Measurements from ENCODE around the gene ORAI1. TPM values are rescaled to one million over a fixed set of nuclear protein-coding genes. Genes with fewer than 3 reads are reported as not detected.

ORAI1 gene
- total and polyA plus RNA-seq, 2 of the 13 experiments (the other 11 are each of a cell fraction or from before 2014, with no cell fraction given), result 9.2 to 17.2 TPM

- peak; percentile 77; the same call in 1 of the 2 replicates for TF ChIP-seq PRDM15 (CRISPR knock-in tag; IDR thresholded peaks at IDR 0.05)
- TF ChIP-seq, protein P1, sequence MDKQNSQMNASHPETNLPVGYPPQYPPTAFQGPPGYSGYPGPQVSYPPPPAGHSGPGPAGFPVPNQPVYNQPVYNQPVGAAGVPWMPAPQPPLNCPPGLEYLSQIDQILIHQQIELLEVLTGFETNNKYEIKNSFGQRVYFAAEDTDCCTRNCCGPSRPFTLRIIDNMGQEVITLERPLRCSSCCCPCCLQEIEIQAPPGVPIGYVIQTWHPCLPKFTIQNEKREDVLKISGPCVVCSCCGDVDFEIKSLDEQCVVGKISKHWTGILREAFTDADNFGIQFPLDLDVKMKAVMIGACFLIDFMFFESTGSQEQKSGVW (CRISPR knock-in tag; IDR thresholded peaks at IDR 0.05; ENCODE audit: borderline replicate concordance), result no peak
- TF ChIP-seq, protein P2, sequence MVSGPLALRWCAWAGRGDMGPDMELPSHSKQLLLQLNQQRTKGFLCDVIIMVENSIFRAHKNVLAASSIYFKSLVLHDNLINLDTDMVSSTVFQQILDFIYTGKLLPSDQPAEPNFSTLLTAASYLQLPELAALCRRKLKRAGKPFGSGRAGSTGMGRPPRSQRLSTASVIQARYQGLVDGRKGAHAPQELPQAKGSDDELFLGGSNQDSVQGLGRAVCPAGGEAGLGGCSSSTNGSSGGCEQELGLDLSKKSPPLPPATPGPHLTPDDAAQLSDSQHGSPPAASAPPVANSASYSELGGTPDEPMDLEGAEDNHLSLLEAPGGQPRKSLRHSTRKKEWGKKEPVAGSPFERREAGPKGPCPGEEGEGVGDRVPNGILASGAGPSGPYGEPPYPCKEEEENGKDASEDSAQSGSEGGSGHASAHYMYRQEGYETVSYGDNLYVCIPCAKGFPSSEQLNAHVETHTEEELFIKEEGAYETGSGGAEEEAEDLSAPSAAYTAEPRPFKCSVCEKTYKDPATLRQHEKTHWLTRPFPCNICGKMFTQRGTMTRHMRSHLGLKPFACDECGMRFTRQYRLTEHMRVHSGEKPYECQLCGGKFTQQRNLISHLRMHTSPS (CRISPR knock-in tag; IDR thresholded peaks at IDR 0.05; ENCODE audit: low read depth), result no peak
- TF ChIP-seq NFYB (CRISPR knock-in tag; IDR thresholded peaks at IDR 0.05), result peak; percentile 43; the same call in 1 of the 2 replicates
- no peak for TF ChIP-seq ZEB1 (IDR thresholded peaks at IDR 0.05; ENCODE audit: insufficient replicate concordance, low read depth)
- no peak for TF ChIP-seq NFKBIZ (CRISPR knock-in tag; IDR thresholded peaks at IDR 0.05)
- TF ChIP-seq, protein P3, sequence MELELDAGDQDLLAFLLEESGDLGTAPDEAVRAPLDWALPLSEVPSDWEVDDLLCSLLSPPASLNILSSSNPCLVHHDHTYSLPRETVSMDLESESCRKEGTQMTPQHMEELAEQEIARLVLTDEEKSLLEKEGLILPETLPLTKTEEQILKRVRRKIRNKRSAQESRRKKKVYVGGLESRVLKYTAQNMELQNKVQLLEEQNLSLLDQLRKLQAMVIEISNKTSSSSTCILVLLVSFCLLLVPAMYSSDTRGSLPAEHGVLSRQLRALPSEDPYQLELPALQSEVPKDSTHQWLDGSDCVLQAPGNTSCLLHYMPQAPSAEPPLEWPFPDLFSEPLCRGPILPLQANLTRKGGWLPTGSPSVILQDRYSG (CRISPR knock-in tag; IDR thresholded peaks at IDR 0.05), result peak; percentile 18; the same call in 1 of the 2 replicates
- TF ChIP-seq ZNF547 (CRISPR knock-in tag; IDR thresholded peaks at IDR 0.05), result no peak
- TF ChIP-seq ISL2 (CRISPR knock-in tag; IDR thresholded peaks at IDR 0.05), result no peak; the same call in 1 of the 2 replicates
- 0 out of 2 replicates have a peak, but pooled peaks have one; percentile 35 for TF ChIP-seq CREB1 (IDR thresholded peaks at IDR 0.05)
- no peak for TF ChIP-seq CREB1 (CRISPR knock-in tag; IDR thresholded peaks at IDR 0.05)
- TF ChIP-seq ARNT (IDR thresholded peaks at IDR 0.05), result no peak
- TF ChIP-seq STAT5B (CRISPR knock-in tag; IDR thresholded peaks at IDR 0.05), result no peak
- TF ChIP-seq KAT2B (IDR thresholded peaks at IDR 0.05; ENCODE audit: borderline replicate concordance, low read depth, low read length), result no peak
- TF ChIP-seq ZNF496 (CRISPR knock-in tag; IDR thresholded peaks at IDR 0.05; ENCODE audit: insufficient replicate concordance), result no peak
- TF ChIP-seq BRD4 (CRISPR knock-in tag; IDR thresholded peaks at IDR 0.05), result no peak
- peak; percentile 40; the same call in 1 of the 2 replicates for TF ChIP-seq ZSCAN31 (CRISPR knock-in tag; IDR thresholded peaks at IDR 0.05; ENCODE audit: low read depth)
- peak; percentile 85 for TF ChIP-seq UBTF (CRISPR knock-in tag; IDR thresholded peaks at IDR 0.05)
- TF ChIP-seq HNRNPLL (IDR thresholded peaks at IDR 0.05; ENCODE audit: low read depth, low read length, poor library complexity, severe bottlenecking), result peak; percentile 77
- TF ChIP-seq SP4 (CRISPR knock-in tag; IDR thresholded peaks at IDR 0.05), result peak; percentile 94
These were observed at the start of gene ORAI1 (continued) for GRCh38 chr12:121626087-121626852.
